Activated T-helper 1 cell treated with anti-CD3 and anti-CD28 coated beads, Interleukin-12 subunit alpha, Interleukin-12 subunit beta, Interleukin-2, Interleukin-4 antibody, amounts not matched to agents 30 ng/mL and 10 ng/mL and 1 ng/mL, durations not matched to agents 14 hours and 24 hours and 36 hours (primary cell): ENCODE measurements around the gene GRIA4. TPM values are rescaled to one million over a fixed set of nuclear protein-coding genes. Genes with fewer than 3 reads are reported as not detected.

Experiments used
- DNase-seq: peaks from one replicate; pipeline ENCODE4 v3.0.0; 2021; ENCODE audit warnings: low spot score
- H3K27ac Mint-ChIP-seq: one replicate; pipeline ENCODE4 v1.8.0; 2021; ENCODE audit warnings: mild to moderate bottlenecking, mixed read lengths
- H3K27me3 Mint-ChIP-seq: one replicate; pipeline ENCODE4 v1.8.0; 2022; ENCODE audit warnings: mild to moderate bottlenecking, moderate library complexity, mixed read lengths; ENCODE audit not compliant: insufficient read depth
- H3K36me3 Mint-ChIP-seq: one replicate; pipeline ENCODE4 v1.8.0; 2021; ENCODE audit warnings: low read depth, mixed read lengths
- H3K4me1 Mint-ChIP-seq: one replicate; pipeline ENCODE4 v1.8.0; 2021; ENCODE audit warnings: low read depth, mixed read lengths
- H3K4me3 Mint-ChIP-seq: one replicate; pipeline ENCODE4 v1.8.0; 2021; ENCODE audit warnings: mild to moderate bottlenecking, moderate library complexity, mixed read lengths
- H3K9me3 Mint-ChIP-seq: one replicate; pipeline ENCODE4 v1.8.0; 2021; ENCODE audit warnings: mixed read lengths
- intact Hi-C: fragments of 100-400 bp; cut with micrococcal nuclease; formaldehyde crosslinking; loops from one replicate; pipeline ENCODE4 v1.15.1; 2024
- total RNA-seq: library from RNA; stranded (reverse); gene quantifications from 2 replicates; pipeline ENCODE4 v1.2.3, GENCODE V29; 2022

GRIA4 gene
- total RNA-seq, 1 donor from 2014 or later: not detected

GRCh38 chr11:106031202-106031810 is 421.4 kb downstream of the GRIA4 start:
- DNase-seq: no peak
- H3K9me3 Mint-ChIP-seq: peaks cover 9% of the 10 kb centered on the region
- no peak overlapping the region for H3K27ac Mint-ChIP-seq
- H3K27me3 Mint-ChIP-seq: peaks cover 8% of the 10 kb centered on the region
- peaks cover 7% of the 10 kb centered on the region for H3K4me1 Mint-ChIP-seq
- no peak overlapping the region for H3K4me3 Mint-ChIP-seq
- intact Hi-C loops: loop anchor here (1.0 to 2.0 kb wide), 2 partner anchors 9 to 31 kb away; partner anchors contain the start of gene MSANTD4
- peaks cover 2% of the 10 kb centered on the region for H3K36me3 Mint-ChIP-seq
